Fibroblast of lung (primary cell): ENCODE data around the gene FMO5.

Source experiments
- EZH2 ChIP-seq: IDR thresholded peaks from 2 replicates; pipeline ENCODE4 v1.5.1; 2012; ENCODE audit warnings: low read length, control low read depth, mild to moderate bottlenecking; ENCODE audit errors: missing control alignments
- TF ChIP-seq, protein P1 (sequence below), 2 donors: IDR thresholded peaks in 1 of 2; conservative IDR thresholded peaks in 1 of 2; 1 replicate in 1 of 2; 2 replicates in 1 of 2; pipeline ENCODE4 v1.5.1; 2011 to 2012; ENCODE audit warnings: low read length in 2 of 2, control low read depth in 1 of 2, inconsistent platforms in 1 of 2, low read depth in 1 of 2, mild to moderate bottlenecking in 1 of 2

DNA sequence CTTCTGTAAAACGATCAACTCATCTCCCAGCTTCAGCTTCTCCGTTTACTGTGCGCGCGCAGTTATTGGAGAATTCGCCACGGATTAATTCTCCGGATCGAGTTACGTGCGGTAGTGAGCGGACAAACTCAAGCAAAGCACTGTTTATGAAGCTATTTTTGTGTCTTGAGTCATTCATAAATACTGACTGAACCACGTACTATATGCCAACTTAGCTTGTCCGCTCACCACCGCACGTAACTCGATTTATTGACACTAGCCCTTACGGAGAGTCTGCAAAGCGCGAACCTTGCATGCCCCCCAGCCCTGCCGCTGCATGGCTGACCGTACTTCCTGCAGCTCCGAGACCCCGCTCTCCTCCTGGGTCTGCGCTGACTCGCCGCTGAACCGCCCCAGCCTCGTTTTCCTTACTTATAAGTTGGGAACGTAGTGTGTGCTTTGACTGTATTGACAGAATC is 18.1 kb upstream of the FMO5 start:
- TF ChIP-seq, protein P1, sequence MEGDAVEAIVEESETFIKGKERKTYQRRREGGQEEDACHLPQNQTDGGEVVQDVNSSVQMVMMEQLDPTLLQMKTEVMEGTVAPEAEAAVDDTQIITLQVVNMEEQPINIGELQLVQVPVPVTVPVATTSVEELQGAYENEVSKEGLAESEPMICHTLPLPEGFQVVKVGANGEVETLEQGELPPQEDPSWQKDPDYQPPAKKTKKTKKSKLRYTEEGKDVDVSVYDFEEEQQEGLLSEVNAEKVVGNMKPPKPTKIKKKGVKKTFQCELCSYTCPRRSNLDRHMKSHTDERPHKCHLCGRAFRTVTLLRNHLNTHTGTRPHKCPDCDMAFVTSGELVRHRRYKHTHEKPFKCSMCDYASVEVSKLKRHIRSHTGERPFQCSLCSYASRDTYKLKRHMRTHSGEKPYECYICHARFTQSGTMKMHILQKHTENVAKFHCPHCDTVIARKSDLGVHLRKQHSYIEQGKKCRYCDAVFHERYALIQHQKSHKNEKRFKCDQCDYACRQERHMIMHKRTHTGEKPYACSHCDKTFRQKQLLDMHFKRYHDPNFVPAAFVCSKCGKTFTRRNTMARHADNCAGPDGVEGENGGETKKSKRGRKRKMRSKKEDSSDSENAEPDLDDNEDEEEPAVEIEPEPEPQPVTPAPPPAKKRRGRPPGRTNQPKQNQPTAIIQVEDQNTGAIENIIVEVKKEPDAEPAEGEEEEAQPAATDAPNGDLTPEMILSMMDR (conservative IDR thresholded peaks at IDR 0.05 in 1 of 2, IDR thresholded peaks at IDR 0.05 in 1 of 2; ENCODE audit: low read depth in 1 of 2, low read length in 2 of 2): no peak
- TF ChIP-seq EZH2: no peak
